Activated CD8-positive, alpha-beta memory T cell treated with anti-CD3 and anti-CD28 coated beads, Interleukin-2, amount 10 ng/mL, durations not matched to agents 7 days and 5 days (primary cell): Measurements from ENCODE around the gene CCDC110. TPM values are rescaled to one million over a fixed set of nuclear protein-coding genes. Genes with fewer than 3 reads are reported as not detected.

Experiments
- ATAC-seq: fragments of 150-1000 bp; cut with Tn5 transposase; one replicate; pipeline ENCODE4 v1.10.0; 2021; ENCODE audit warnings: moderate library complexity
- CTCF ChIA-PET: fragments of 350-600 bp; sonication (Branson Sonifier 250); formaldehyde crosslinking; loops from one replicate; lab custom pipeline; 2021; ENCODE audit warnings: antibody characterized with exemption; lab: Charles Lee
- DNase-seq: peaks from one replicate; pipeline ENCODE4 v3.0.0-alpha.2; 2020
- H3K27ac Mint-ChIP-seq: one replicate; pipeline ENCODE4 v1.8.0; 2021; ENCODE audit warnings: mild to moderate bottlenecking, mixed read lengths
- H3K27me3 Mint-ChIP-seq: one replicate; pipeline ENCODE4 v1.8.0; 2021; ENCODE audit warnings: mixed read lengths
- H3K36me3 Mint-ChIP-seq: one replicate; pipeline ENCODE4 v1.8.0; 2021; ENCODE audit warnings: mild to moderate bottlenecking, mixed read lengths
- H3K4me1 Mint-ChIP-seq: one replicate; pipeline ENCODE4 v1.8.0; 2021; ENCODE audit warnings: mixed read lengths
- H3K4me3 Mint-ChIP-seq: one replicate; pipeline ENCODE4 v1.8.0; 2021; ENCODE audit warnings: mild to moderate bottlenecking, moderate library complexity, mixed read lengths
- H3K9me3 Mint-ChIP-seq: one replicate; pipeline ENCODE4 v1.8.0; 2022; ENCODE audit warnings: low read depth, mixed read lengths
- total RNA-seq, 2 experiments: library from RNA; stranded (reverse); gene quantifications; one replicate each; pipeline ENCODE4 v1.2.3, GENCODE V29; 2021

Gene CCDC110
- total RNA-seq, 2 experiments from 2014 or later: not detected

DNA sequence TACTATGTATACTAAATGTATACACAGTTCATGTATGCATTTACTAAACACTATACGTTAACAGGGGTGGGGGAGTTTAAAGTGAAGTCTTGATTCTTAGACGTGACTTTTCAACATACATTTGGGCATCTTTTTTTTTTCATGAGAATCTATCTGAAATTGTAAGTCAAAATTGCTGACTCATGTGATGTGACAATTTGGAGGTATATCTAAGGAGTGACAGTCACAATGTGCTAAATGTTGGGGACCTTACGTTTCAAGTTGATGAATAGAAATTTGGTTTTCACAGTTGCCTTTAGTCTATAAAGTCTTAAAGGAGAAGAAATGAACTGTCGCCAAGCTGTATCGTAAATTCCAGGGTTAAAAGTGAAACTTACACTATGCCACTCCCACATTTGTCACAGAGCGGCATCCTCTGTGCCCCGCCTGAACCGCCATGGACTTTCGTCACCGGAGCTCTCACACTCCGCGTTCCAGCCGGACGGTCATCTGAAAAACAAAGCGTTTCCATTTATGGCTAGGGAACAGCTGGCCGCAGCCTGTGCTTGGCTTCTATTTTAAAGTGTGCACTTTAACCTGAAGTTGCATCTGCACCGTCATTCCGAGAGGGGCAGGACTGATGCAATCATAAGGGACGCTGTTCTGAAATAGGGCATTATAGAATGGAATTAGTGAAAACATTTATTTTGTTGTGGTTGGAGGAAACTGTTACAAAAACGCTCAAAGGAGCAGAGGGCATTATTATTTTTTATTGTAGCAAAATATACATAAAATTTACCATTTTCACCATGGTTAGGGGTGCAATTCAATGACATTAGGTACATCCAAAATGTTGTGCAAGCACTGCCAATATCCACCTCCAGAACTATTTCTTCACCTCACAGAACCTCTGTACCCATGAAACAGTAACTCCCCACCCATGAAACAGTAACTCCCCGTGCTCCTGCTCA, 32.8 kb upstream of the CCDC110 start:
- Mint-ChIP-seq H3K27me3 (peaks cover 39% of the 10 kb centered on the region), H3K9me3 (no peaks in the 10 kb centered on the region), H3K36me3 (no peaks in the 10 kb centered on the region), H3K4me1 (no peaks in the 10 kb centered on the region), H3K27ac (no peak overlapping the region), H3K4me3 (no peak overlapping the region)
- ATAC-seq: no peak
- CTCF ChIA-PET: no interaction called here
- DNase-seq: no peak

DNA sequence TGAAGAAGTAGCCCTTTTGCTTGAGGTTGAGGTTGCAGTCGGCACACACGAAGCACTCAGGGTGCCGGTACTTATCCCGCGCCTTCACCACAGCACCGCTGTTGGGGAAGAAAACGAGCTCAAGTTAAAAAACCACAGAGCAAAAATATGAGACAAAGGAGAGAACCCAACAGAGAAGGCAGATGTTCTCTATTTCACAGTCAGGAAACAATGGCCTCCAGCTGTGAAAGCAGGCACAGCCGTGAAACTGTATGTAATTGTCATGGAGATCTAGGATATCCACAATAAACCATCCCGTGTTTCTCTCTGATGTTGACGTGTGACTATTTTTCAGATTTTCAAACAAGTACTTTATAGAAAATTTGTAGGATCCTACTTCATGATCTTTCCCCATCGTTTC, 30.9 kb upstream of the CCDC110 start:
- no peaks in the 10 kb centered on the region for H3K36me3 Mint-ChIP-seq
- no peak overlapping the region for H3K4me3 Mint-ChIP-seq
- no peak overlapping the region for H3K27ac Mint-ChIP-seq
- no peaks in the 10 kb centered on the region for H3K9me3 Mint-ChIP-seq
- H3K4me1 Mint-ChIP-seq: no peaks in the 10 kb centered on the region
- ATAC-seq (no peak), DNase-seq (no peak)
- CTCF ChIA-PET: no interaction called here
- peaks cover 27% of the 10 kb centered on the region for H3K27me3 Mint-ChIP-seq

DNA sequence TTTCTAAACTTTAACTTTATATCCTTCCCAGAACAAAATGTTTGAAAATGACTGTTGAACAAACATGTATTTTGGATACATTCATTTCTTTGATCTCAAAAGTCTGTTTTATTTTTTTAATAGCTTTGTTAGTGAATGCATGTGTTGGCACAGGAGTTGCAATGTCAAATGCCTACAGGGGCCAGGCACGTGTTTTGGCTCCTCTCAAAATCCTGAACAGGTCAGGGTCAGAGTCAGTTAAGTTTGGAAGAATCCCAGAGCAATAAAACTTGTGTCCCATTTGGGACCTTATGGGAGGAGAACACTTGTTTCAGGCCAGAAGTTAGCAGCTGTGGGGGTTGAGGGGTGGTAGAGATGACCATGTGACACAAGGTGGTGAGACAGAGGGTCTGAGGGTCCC, 29.0 kb upstream of the CCDC110 start:
- peaks cover 14% of the 10 kb centered on the region for H3K27me3 Mint-ChIP-seq
- CTCF ChIA-PET: no interaction called here
- no peak for ATAC-seq

DNA sequence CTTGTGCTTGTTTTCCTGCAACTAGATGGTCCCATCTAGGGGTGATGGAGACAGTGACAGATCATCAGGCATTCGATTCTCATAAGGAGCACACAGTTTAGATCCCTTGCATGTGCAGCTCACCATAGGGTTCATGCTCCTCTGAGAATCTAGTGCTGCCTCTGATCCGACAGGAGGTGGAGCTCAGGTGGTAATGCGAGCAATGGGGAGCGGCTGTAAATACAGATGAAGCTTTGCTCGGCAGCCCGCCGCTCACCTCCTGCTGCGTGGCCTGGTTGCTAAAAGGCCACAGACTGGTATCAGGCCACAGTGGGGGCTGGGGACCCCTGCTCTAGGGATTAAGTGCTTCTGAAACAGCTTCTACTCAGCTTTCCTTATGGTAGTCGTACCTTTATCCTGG, 28.5 kb upstream of the CCDC110 start:
- Mint-ChIP-seq H3K4me3 (no peak overlapping the region), H3K4me1 (no peaks in the 10 kb centered on the region), H3K36me3 (no peaks in the 10 kb centered on the region), H3K9me3 (no peaks in the 10 kb centered on the region), H3K27me3 (peaks cover 13% of the 10 kb centered on the region), H3K27ac (no peak overlapping the region)
- CTCF ChIA-PET: no interaction called here
- ATAC-seq (no peak), DNase-seq (no peak)

More for the DNA sequence above, 29.0 kb upstream of the CCDC110 start:
- no peak for DNase-seq
- Mint-ChIP-seq H3K4me3 (no peak overlapping the region), H3K9me3 (no peaks in the 10 kb centered on the region), H3K36me3 (no peaks in the 10 kb centered on the region), H3K27ac (no peak overlapping the region), H3K4me1 (no peaks in the 10 kb centered on the region)

DNA sequence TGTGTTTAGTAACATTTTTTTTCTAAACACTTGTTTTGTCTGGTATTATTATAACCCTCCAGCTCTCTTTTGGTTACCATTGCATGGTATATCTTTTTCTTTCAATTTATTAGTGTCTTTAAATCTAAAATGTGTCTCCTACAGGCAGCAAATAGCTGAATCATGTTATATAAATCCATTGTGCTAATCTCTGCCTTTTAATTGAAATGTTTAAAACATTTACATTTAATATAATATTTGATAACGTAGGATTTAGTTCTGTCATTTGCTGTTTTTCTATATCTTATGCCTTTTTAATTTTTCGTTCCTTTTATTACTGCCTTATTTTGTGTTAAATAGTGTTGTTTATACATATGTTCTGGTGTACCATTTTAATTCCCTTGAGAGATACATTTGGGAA, 17.1 kb upstream of the CCDC110 start:
- no peak for DNase-seq
- no peak overlapping the region for H3K4me3 Mint-ChIP-seq
- no peak for ATAC-seq
- no peak overlapping the region for H3K27ac Mint-ChIP-seq
- peaks cover 1% of the 10 kb centered on the region for H3K36me3 Mint-ChIP-seq
- peaks cover 7% of the 10 kb centered on the region for H3K9me3 Mint-ChIP-seq
- peaks cover 3% of the 10 kb centered on the region for H3K4me1 Mint-ChIP-seq
- peaks cover 38% of the 10 kb centered on the region for H3K27me3 Mint-ChIP-seq
- CTCF ChIA-PET: no interaction called here

DNA sequence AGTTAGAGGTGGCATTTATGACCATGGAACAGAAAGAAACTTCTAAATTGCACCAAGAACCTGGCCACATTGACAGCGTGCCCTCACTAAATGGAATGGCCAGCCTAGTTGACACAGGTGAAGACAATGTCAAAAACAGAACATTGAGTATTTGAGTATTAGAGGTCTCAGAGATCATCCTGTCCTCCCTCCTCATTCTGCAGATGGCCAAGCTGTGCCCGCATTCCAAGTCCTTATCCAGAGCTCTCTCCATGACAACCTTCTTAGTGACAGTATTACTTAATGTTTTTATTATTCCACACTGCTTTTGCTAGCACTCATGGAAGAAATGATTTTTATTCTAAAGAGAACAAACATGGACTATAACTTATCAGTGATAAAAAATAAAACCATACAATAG, 9.9 kb upstream of the CCDC110 start:
- Mint-ChIP-seq H3K36me3 (no peaks in the 10 kb centered on the region), H3K4me1 (peaks cover 8% of the 10 kb centered on the region), H3K4me3 (no peak overlapping the region), H3K27ac (no peak overlapping the region), H3K9me3 (no peaks in the 10 kb centered on the region), H3K27me3 (peaks cover 72% of the 10 kb centered on the region)
- DNase-seq (no peak), ATAC-seq (no peak)
- CTCF ChIA-PET: no interaction called here

DNA sequence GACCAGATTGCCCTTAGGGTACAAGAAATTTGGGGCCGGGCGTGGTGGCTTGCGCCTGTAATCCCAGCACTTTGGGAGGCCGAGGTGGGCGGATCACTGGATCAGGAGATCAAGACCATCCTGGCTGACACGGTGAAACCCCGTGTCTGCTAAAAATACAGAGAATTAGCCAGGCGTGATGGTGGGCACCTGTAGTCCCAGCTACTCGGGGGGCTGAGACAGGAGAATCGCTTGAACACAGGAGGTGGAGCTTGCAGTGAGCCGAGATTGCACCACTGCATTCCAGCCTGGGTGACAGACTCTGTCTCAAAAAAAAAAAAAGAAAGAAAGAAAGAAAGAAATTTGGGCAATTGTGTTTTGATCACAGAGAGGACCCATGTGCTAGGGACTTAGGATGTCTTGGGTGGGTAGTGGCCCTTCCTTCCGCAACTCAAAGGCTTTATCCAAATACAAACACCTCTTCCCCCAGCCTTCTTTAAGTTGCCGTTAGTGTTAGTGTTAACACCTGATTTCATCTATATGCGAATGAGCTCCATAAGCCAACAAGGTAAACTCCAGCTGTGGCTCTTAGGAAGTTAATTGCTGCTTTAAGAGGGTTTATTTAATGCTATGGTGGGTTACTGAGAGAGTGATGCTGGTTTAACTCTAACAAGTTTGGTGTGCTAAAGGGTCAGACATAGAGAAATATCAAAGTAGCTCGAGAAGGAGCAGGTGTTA, 8.6 kb upstream of the CCDC110 start:
- Mint-ChIP-seq H3K4me1 (peaks cover 8% of the 10 kb centered on the region), H3K4me3 (no peak overlapping the region), H3K36me3 (no peaks in the 10 kb centered on the region), H3K27me3 (peaks cover 66% of the 10 kb centered on the region), H3K27ac (no peak overlapping the region), H3K9me3 (no peaks in the 10 kb centered on the region)
- CTCF ChIA-PET: no interaction called here
- ATAC-seq: no peak
- no peak for DNase-seq

DNA sequence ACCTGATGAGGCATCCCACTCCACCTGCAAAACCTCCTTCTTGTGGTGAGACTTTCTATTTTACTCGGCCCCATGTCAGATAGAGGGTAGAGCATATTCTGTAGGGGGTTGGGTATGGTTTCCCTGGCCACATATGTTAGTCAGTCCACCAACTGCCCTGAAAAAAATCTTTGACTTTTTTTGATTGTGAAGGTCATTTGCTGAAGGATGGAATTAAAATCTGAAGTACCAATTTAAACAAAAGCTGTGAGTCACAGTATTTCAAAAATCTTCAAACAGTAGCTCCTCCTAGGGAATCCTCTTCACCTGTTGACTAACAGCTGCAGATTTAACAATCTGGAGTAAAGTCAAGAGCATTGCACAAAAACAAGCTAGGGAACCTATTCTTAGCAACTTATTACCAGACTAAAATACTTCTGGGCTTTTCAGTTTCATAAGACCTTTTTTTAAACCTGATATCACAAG, 8.0 kb upstream of the CCDC110 start:
- CTCF ChIA-PET: no interaction called here
- H3K4me3 Mint-ChIP-seq: no peak overlapping the region
- DNase-seq: no peak

DNA sequence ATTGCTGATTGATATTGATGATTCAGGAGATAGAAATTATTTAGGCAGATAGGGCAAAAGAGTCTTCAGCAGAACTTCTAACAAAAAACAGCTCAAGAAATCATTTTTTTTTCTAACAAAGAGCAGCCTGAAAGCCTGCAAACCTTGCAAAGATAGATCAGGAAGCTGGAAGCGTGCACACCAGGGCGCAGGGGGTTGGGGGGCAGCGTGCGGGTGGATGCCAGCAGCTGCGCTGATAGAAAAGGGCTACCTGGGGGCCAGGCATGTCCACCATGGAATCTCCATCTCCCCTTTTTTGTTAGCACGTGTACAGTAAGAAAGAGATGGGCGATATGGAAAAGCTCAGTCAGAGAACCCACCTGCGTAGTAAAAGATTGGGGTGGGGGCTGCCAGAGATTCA, 1.7 kb upstream of the CCDC110 start:
- H3K27ac Mint-ChIP-seq: no peak overlapping the region
- no peaks in the 10 kb centered on the region for H3K36me3 Mint-ChIP-seq
- CTCF ChIA-PET: interaction anchor here (3.5 kb wide), 1 partner anchor 124 kb away, joined by 16 read pairs; no protein-coding TSS in a partner anchor
- DNase-seq (no peak), ATAC-seq (no peak)
- peaks cover 48% of the 10 kb centered on the region for H3K27me3 Mint-ChIP-seq
- H3K9me3 Mint-ChIP-seq: no peaks in the 10 kb centered on the region
- peaks cover 8% of the 10 kb centered on the region for H3K4me1 Mint-ChIP-seq
- H3K4me3 Mint-ChIP-seq: no peak overlapping the region

More for the DNA sequence above, 8.0 kb upstream of the CCDC110 start:
- H3K27me3 Mint-ChIP-seq: peaks cover 64% of the 10 kb centered on the region
- peaks cover 8% of the 10 kb centered on the region for H3K4me1 Mint-ChIP-seq
- H3K9me3 Mint-ChIP-seq: no peaks in the 10 kb centered on the region
- no peaks in the 10 kb centered on the region for H3K36me3 Mint-ChIP-seq
- peak; percentile 36 for ATAC-seq
- H3K27ac Mint-ChIP-seq: no peak overlapping the region

DNA sequence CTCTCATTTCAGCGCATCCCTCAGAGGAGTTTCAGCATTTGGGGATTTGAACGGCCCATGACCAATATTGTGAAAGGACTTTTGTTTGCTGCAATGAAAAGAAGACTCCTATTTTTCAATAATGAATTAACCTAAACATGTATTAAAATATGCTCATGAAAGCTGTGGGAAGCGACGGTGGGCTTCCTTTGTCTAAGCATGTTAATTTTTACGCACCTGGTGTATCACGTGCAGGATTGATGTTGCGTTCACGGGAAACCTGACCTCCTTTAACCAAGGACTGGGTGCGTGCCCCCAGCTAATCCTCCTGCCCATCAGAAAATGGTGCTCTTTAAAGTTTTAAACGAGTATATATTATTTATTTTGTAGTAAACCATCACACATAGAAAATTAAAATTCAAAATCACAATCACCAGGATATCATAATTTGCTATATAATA, 590 bp upstream of the CCDC110 start:
- no peaks in the 10 kb centered on the region for H3K9me3 Mint-ChIP-seq
- H3K4me3 Mint-ChIP-seq: peak overlapping the region; percentile 79
- no peaks in the 10 kb centered on the region for H3K36me3 Mint-ChIP-seq
- no peak for DNase-seq
- CTCF ChIA-PET: interaction anchor here (1.0 to 3.5 kb wide), 4 partner anchors 46 to 665 kb away, joined by 3 to 16 read pairs (median 4); partner anchors contain the start of gene UFSP2
- no peak for ATAC-seq
- H3K27me3 Mint-ChIP-seq: peaks cover 54% of the 10 kb centered on the region
- peak overlapping the region; percentile 56 for H3K27ac Mint-ChIP-seq
- H3K4me1 Mint-ChIP-seq: peaks cover 8% of the 10 kb centered on the region

DNA sequence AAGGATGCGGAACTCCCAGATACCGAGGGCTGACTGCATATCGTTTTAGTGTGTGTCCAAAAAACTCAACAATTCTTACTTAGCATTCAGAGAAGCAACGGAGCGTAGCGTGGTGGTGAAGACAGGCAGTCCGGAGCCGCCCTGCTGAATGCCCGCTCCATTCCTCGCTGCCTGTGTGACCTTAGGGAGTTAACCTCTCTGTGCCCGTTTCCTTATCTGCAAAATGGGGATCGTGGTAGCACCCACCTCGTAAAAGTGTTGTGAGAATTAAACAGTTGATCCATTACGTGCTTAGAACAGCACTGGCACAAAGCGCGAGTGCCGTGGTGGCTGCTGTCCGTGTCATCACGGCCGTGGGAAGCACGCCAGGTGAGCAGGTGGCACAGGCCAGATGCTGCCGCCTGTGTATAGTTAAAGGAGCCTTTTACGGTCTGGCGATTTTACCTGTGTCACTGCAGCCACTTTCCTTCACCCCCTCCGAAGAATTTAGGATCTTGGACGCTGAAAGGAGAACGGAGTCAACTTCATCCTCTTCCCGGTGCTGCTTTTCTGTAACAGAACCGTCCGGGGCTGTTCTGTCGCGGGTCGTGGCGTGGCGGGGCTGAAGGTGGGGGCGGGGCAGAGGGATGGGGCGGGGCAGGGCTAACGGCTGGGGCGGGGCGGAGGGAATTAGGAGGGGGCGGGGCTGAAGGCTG, 885 bp downstream of the CCDC110 start:
- Mint-ChIP-seq H3K9me3 (no peaks in the 10 kb centered on the region), H3K27ac (no peak overlapping the region), H3K27me3 (peaks cover 57% of the 10 kb centered on the region)

DNA sequence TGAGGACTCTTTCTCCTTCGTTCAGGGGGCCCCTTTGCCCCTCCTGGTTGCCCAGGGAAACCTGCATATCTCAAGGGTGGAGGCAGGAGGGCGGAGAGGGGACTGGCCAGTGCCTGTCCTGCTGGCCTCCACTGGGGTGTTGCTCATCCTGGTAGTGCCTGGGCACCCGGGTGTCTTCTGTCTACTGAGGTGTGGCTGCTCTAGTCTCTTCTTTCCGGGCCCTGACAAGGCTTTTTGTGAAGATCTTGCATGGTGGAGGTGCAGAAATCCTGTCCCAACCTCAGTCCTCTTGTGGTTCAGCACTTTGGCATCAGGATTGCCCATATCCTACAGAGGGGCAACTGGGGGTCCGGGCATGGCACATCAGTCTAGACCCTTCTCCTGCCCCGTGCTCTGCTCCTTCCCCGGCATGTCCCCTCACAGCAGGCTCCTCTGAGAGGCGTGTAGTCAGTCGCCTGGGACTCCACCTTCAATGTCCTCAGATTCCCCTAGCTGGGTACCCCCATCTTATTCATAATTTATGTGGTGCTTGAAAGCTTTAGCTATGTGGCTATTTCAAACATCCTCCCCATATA, 1.9 kb downstream of the CCDC110 start:
- no peak for DNase-seq
- no peaks in the 10 kb centered on the region for H3K9me3 Mint-ChIP-seq
- peaks cover 8% of the 10 kb centered on the region for H3K4me1 Mint-ChIP-seq
- peaks cover 63% of the 10 kb centered on the region for H3K27me3 Mint-ChIP-seq
- H3K36me3 Mint-ChIP-seq: no peaks in the 10 kb centered on the region
- ATAC-seq: no peak
- H3K27ac Mint-ChIP-seq: no peak overlapping the region
- no peak overlapping the region for H3K4me3 Mint-ChIP-seq
- CTCF ChIA-PET: no interaction called here

More for the DNA sequence above, 885 bp downstream of the CCDC110 start:
- Mint-ChIP-seq H3K4me3 (peak overlapping the region; percentile 69), H3K36me3 (no peaks in the 10 kb centered on the region), H3K4me1 (peaks cover 8% of the 10 kb centered on the region)
- ATAC-seq (peak; percentile 13), DNase-seq (no peak)
- CTCF ChIA-PET: no interaction called here

DNA sequence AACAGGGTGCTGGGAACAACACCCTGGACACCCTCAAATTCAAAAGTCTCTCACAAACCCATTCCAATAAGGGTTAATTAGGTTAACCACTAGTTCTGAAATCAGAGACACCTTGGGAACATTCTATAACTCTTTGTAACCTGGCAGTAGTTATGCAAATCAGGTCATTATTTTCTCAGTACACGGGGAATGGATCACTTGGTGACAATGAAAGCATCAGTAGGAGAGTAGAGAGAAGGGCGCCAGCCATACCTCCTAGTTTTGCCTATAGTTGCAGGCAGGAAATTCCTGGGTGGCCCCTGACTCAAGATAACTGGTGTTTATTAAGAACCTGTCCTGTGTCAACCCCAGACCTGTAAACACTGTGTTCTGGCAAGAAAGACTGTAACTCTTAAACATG, 2.5 kb downstream of the CCDC110 start:
- no peak for DNase-seq
- H3K4me3 Mint-ChIP-seq: no peak overlapping the region
- H3K27ac Mint-ChIP-seq: no peak overlapping the region

More for the DNA sequence above, 2.5 kb downstream of the CCDC110 start:
- Mint-ChIP-seq H3K36me3 (no peaks in the 10 kb centered on the region), H3K9me3 (no peaks in the 10 kb centered on the region), H3K4me1 (peaks cover 8% of the 10 kb centered on the region), H3K27me3 (peaks cover 61% of the 10 kb centered on the region)
- no peak for ATAC-seq
- CTCF ChIA-PET: no interaction called here
